Stimulated activated CD8-positive, alpha-beta memory T cell treated with anti-CD3 and anti-CD28 coated beads, Interleukin-7, amount 100 ng/mL, for 1 hour (primary cell): ENCODE results near the gene RBM18.

Experiments
- DNase-seq, 2 donors: peaks; one replicate each; pipeline ENCODE4 v3.0.0-alpha.2; 2020; ENCODE audit warnings: low read depth in 2 of 2

Gene RBM18

DNA sequence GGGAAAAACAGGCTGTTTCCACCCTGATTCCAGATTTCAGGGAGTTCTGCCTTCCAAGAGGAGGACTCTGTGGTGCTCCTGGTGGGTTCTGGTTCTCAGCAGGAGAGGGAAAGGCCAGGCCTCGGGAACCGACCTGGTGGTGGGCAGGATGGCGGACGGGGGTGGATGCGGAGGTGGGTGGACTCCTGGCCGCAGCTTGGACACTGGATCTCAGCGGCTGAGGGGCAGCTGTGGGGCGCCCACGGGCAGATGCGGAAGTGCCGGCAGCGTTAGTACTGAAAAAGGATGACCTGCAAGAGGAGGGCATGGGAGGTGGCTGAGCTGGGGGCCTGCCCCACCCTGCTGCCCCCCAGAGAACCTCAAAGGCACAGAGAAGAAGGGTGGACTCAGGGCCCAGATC is 60.1 kb downstream of the RBM18 start:
- no peak for DNase-seq

- DNase-seq, result no peak
Observed at GRCh38 chr9:122204055-122204454, 60.6 kb downstream of the RBM18 start.

DNA sequence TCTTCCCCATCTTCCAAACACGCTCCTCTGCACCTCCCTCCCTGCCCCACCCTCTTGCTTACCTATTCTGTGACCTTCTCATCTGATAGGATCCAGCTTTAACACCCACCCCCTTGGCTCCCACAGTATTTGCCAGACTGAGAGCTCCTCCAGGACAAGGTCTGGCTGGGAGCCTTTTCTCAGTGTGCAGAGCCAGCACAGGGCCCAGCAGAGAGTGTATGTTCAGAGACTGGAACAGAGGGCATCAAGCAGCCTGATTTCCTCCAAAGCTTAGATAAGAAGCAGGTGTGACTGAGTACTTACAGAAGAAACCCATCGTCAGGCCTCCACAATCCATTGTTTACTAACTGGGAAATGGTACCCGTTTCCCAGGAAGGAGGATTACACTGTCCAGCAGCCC is 62.5 kb downstream of the RBM18 start:
- DNase-seq, result no peak

DNA sequence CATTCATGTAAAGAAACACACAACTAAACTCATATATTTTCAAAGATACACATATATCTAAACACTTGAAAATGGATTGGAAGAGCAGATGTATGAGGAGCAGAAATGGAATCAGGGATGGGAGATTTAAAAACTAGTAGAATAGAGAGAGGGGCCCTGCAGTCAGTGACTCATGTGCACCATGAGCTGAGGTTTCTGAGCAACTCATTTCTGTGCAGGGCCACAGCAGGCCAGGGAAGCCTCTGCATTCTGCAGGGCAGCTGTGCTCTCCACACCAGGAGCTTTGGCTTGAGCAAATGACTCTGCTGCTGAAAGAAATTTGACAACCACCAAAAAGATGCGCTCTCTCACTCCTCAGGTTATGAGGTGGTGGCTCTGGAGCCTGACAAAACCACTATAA is 63.0 kb downstream of the RBM18 start:
- DNase-seq, result no peak

DNA sequence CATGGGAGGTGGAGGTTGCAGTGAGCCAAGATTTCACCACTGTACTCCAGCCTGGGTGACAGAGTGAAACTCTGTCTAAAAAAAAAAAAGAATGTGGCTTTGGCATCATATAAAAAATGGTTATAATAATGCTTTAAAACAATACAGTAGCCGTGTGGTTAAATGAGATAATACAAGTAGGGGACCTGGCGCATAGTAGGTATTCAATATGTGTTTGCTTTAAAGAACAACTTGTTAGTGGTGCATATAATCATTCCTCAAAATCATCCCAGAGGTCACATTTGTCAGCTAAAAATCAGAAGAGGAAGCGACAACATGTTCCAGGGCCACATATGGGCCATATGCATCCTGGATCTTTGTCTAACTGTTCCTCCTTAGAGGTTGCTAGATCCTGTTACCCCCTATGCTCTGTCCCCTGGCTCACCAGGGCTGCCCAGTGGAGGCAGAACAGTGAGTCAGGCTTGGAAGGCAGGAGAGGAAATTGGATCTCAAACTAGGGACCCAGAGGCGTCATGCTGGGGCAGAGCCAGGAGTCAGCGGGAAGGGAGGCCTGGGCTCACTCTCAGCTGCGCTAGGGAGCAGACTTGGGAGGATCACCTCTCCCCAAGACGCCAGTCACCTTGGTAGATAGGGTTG is 63.6 kb downstream of the RBM18 start:
- no peak for DNase-seq

DNA sequence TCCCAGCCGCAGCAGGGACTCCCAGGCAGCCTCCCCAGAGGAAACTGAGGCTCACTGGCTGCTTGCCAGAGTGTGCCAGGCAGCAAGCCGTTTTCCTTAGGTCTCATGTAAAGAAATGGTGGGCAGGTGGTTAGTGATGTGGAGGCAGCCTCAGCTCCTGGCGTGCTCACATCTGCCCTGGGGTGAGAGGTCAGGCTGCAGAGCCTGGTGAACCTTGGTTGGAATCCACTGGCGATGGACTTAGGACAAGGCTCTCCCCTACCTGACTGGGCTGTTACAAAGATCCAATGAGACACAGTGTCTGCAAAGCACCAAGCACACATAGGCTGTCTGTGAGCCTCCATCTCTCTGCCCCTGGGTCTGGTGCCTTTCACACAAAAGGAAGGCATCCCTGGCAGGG is 66.8 kb downstream of the RBM18 start:
- DNase-seq, result no peak

DNA sequence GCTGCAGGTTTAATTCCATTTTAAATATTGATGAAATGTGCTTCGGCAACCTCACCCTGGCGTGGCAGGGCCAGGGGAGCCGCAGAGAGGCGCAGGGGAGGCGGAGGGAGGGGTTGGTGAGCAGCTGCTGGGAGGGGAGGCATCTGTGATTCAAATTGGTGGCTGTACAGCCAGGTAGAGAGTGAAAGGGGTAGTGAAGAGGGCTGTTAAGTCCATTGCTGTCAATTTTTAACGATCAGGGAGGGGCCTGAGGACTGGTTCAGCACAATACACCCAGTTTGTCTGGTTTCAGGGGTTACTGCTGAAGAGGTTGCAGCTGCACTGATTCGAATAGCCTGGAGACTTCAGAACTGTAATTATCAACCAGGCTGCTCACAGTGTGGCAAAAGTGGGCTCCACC is 67.2 kb downstream of the RBM18 start:
- DNase-seq, result no peak

DNA sequence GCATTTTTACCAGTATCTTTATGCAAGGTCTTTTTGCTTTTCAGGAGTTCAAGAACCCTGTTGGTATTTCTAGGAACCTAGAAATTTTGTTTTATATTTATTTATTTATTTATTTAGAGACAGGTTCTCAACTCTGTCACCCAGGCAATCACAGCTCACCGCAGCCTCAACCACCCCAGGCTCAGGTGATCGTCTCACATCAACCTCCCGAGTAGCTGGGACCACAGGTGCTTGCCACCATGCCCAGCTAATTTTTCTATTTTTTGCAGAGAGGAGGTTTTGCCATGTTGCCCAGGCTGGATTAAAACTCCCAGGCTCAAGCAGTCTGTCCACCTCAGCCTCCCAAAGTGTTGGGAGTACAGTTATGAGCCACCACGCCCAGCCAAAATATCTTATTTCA is 68.8 kb downstream of the RBM18 start:
- no peak for DNase-seq

DNA sequence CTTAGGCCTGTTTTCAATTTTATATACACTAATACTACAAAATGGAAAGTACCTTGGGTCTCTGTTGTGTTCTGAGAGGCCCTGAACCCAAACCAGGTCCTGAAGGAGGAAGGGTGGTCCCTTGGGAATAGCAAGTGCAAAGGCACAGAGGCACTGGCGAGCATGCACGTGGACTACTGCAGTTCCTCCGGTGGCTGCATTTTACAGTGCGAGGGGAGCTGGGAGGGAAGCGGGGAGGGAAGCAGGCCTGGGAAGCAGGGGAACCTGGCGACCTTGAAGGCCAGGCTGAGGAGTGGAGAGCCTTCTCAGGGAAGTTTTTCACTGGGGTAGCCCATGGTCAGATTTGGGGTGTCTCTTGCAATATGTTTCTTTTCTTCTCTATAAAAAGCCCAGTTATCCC is 71.0 kb downstream of the RBM18 start:
- DNase-seq, result no peak

- DNase-seq, result no peak
Observed at GRCh38 chr9:122192914-122193525, 71.6 kb downstream of the RBM18 start.

DNA sequence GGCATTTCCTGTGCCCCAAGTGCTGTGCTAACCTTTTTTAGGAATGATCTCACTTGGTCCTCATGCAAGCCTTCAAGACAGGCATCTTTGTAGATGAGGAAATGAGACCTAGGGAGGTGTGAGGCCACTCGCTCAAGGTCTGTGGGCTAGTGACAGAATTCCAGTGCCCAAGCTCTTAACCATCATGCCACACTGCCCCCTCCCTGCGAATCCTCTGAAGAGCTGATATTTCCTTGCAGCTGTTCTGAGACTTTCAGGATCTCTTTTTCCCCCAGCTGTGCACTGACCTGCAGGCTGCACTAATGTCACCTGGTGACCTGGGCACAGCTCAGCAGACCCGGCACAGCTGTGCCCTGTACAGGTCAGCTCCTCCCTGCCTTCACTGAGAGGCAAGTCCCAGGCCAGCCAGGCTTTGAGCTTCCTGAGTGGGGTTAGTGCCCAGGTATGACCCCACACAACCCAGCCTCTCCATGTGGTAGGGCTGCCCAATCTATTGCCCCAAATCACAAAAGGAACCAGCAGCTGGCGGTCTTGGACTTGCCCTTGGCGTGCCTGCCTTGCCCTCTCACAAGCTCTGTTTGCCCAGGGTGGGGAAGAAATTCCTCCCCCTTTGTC is 72.3 kb downstream of the RBM18 start:
- no peak for DNase-seq

GRCh38 chr9:122191584-122191983 is 73.1 kb downstream of the RBM18 start:
- no peak for DNase-seq

DNA sequence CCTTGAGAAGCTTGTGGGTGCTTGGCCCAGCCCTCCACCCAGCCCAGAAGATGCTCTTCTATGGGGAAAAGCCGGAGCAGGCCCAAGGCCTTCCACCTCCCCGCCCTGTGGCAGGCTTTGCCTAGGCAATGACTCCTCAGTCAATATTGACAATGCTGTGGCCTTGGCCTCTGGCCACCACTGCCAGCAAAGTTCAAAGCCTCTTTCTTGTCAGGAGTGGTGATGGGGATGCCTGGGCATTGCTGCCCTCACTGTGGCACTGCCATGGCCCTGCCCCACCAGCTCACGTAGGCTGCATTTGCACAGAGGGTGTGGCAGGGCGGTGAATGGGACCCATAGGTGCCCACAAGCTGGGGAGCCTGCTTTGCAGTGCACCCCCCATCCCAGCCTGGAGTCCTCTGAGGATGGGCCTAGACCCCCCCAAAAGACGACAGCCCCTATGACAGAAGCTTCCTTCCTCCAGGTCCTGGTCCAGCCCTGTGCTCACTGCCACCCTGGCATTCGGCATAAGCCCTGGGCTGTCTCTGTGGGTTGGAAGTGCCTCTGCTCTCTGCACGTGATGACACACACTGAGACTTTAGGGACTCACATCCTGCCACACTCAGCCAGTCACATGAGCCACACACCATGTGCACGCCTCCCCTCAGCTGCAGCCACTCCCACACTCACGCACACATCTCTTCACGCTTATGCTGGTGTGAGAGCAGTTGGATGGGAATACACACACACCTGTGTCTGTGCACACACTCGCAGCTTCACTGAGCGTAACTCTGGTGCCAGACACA is 73.9 kb downstream of the RBM18 start:
- no peak for DNase-seq

DNA sequence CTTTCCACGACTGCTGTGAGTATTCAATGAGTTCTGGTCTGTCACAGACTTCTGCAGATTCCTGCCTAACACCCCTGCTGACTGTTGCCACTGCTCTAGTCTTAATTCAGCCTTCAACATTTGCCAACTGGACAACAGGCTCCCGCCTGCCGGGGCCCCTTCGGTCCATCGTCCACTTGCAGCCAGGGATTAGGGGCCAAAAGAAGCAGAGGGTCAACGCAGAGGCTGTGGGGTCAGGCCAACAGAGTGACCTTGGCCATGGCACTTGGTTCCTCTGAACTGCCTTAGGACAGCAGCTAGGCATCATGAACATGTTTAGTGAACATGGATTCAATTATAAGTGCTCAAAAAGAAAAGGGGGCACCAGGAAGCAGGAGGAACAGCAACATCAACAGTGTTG is 76.3 kb downstream of the RBM18 start:
- no peak for DNase-seq
